ENCODE results near the gene MICAL1.
A peak's percentile ranks its signal among the peaks of the same experiment; 100 is the strongest.

The MICAL1 gene

DNA sequence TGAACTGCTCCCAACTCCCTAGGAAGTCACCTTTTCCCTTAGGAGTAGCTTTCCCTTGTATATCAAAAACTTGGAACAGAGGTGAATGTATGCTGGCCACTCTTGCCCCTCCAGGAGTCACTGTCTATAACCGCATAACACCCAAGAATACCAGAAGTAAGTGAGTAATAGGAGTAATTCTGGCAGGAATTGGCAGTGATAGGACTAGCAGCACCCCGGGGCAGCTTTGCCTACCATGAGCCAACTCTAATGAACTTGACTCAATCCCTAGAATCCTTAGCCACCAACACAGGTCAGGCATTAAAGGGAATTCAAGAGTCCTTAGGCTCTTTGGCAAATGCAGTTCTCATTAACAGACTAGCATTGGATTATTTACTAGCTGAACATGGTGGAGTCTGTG lies 44.5 kb downstream of the MICAL1 start:
- H3K79me2 ChIP-seq, result no peaks in the 10 kb centered on the region
- no peak overlapping the region for H3K27ac ChIP-seq
- H3K9me3 ChIP-seq (ENCODE audit: control insufficient read depth, low read length), result no peaks in the 10 kb centered on the region
- no peaks in the 10 kb centered on the region for H3K27me3 ChIP-seq (ENCODE audit: control insufficient read depth, insufficient read depth, low read length)
- TF ChIP-seq, protein P1, sequence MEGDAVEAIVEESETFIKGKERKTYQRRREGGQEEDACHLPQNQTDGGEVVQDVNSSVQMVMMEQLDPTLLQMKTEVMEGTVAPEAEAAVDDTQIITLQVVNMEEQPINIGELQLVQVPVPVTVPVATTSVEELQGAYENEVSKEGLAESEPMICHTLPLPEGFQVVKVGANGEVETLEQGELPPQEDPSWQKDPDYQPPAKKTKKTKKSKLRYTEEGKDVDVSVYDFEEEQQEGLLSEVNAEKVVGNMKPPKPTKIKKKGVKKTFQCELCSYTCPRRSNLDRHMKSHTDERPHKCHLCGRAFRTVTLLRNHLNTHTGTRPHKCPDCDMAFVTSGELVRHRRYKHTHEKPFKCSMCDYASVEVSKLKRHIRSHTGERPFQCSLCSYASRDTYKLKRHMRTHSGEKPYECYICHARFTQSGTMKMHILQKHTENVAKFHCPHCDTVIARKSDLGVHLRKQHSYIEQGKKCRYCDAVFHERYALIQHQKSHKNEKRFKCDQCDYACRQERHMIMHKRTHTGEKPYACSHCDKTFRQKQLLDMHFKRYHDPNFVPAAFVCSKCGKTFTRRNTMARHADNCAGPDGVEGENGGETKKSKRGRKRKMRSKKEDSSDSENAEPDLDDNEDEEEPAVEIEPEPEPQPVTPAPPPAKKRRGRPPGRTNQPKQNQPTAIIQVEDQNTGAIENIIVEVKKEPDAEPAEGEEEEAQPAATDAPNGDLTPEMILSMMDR (IDR thresholded peaks at IDR 0.05), result no peak
- no peak overlapping the region for H3K4me2 ChIP-seq (ENCODE audit: low read length)
- H3K9ac ChIP-seq, result no peak overlapping the region
- H3K4me1 ChIP-seq, result no peaks in the 10 kb centered on the region
- no peak overlapping the region for H2AFZ ChIP-seq
- no peak overlapping the region for H3K4me3 ChIP-seq (ENCODE audit: low read depth, low read length)
- no peaks in the 10 kb centered on the region for H3K36me3 ChIP-seq (ENCODE audit: control insufficient read depth, insufficient read depth, low read length)

DNA sequence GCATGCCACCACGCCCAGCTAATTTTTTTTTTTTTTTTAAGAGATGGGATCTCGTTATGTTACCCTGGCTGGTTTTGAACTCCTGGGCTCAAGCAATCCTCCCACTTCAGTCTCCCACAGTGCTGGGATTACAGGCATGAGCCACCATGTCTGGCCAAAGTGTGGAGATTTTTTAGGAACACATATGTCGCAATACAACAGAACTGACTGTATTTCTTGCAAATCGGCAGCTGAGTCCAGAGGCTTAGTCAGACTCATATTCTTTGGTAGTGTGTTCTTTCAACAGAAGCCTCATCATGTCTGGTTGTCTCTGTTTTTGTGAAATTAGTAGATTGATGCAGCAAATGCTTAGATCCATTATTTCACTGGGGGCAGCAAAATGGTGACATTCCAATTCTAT lies 49.4 kb downstream of the MICAL1 start:
- H3K4me2 ChIP-seq (ENCODE audit: low read length), result no peak overlapping the region
- no peaks in the 10 kb centered on the region for H3K27me3 ChIP-seq (ENCODE audit: control insufficient read depth, insufficient read depth, low read length)
- H2AFZ ChIP-seq, result no peak overlapping the region
- no peaks in the 10 kb centered on the region for H3K36me3 ChIP-seq (ENCODE audit: control insufficient read depth, insufficient read depth, low read length)
- no peak overlapping the region for H3K27ac ChIP-seq
- no peaks in the 10 kb centered on the region for H3K4me1 ChIP-seq
- TF ChIP-seq, protein P1 (IDR thresholded peaks at IDR 0.05), result no peak
- H3K9ac ChIP-seq, result no peak overlapping the region
- H3K4me3 ChIP-seq (ENCODE audit: low read depth, low read length), result no peak overlapping the region
- H3K79me2 ChIP-seq, result no peaks in the 10 kb centered on the region
- no peaks in the 10 kb centered on the region for H3K9me3 ChIP-seq (ENCODE audit: control insufficient read depth, low read length)

DNA sequence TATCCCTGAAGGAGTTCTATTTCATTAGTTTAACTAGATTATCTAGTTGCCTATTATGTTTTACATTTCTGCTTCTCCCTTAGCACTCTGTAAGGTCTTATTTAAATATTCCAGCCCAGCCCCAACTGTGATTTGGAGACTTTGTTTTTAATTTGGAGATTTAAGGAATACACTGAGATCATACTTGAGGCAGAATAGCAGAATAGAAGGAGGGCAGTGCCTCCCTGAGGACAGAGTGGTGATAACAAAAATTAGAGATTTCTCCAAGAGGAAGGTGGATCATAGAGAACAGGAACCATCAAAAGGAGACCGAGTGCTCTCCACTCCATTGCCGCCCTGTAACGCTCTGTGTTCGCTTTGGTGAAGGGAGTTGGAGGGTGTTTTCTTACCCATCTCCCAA lies 58.6 kb downstream of the MICAL1 start:
- peak overlapping the region; percentile 2 for H2AFZ ChIP-seq
- no peaks in the 10 kb centered on the region for H3K79me2 ChIP-seq
- TF ChIP-seq, protein P1 (IDR thresholded peaks at IDR 0.05), result peak; percentile 57
- H3K4me2 ChIP-seq (ENCODE audit: low read length), result no peak overlapping the region
- H3K9ac ChIP-seq, result no peak overlapping the region
- no peaks in the 10 kb centered on the region for H3K36me3 ChIP-seq (ENCODE audit: control insufficient read depth, insufficient read depth, low read length)
- no peak overlapping the region for H3K27ac ChIP-seq
- H3K9me3 ChIP-seq (ENCODE audit: control insufficient read depth, low read length), result no peaks in the 10 kb centered on the region
- H3K4me3 ChIP-seq (ENCODE audit: low read depth, low read length), result no peak overlapping the region
- peaks cover 5% of the 10 kb centered on the region for H3K4me1 ChIP-seq
- no peaks in the 10 kb centered on the region for H3K27me3 ChIP-seq (ENCODE audit: control insufficient read depth, insufficient read depth, low read length)

DNA sequence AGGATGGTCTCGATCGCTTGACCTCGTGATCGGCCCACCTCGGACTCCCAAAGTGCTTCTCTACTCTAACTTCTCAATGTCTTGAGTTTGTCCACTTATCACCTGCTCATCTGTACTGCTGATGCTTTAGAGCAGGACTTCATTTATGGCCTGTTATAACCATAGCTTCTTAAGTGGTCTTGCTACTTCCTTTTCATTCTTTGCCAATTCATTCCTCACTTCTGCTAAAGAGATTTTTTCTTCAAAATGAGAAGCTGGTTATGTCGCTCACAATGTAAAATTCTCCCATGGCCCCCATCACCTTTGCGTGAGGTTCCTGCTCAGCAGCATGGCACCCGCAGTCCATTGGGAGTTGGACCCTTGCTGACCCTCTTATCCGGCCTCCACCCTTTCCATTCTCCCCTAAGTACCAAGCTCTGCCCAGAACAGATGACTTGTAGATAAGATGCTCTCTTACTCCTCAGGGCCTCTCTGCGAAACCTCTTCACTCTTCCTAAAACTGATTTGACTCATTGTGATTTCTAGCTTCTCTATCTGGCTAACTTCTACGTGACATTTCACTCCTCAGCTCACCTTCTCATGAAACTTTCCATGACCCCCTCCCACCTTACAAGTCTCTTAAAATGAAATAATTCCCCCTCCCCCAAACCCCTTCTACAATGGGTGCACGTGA lies 59.4 kb downstream of the MICAL1 start:
- Histone ChIP-seq H3K9me3 (ENCODE audit: control insufficient read depth, low read length) (no peaks in the 10 kb centered on the region), H2AFZ (no peak overlapping the region), H3K27me3 (ENCODE audit: control insufficient read depth, insufficient read depth, low read length) (no peaks in the 10 kb centered on the region), H3K4me3 (ENCODE audit: low read depth, low read length) (no peak overlapping the region), H3K4me1 (peaks cover 12% of the 10 kb centered on the region), H3K79me2 (no peaks in the 10 kb centered on the region), H3K36me3 (ENCODE audit: control insufficient read depth, insufficient read depth, low read length) (no peaks in the 10 kb centered on the region), H3K27ac (no peak overlapping the region), H3K9ac (no peak overlapping the region), H3K4me2 (ENCODE audit: low read length) (no peak overlapping the region)
- TF ChIP-seq, protein P1 (IDR thresholded peaks at IDR 0.05), result no peak
